Ectodermal cell (in vitro differentiated cells): ENCODE results near the gene SUCLG2.

Experiments
- H3K27ac ChIP-seq: 2 replicates; pipeline ENCODE4 v1.7.0; 2013; ENCODE audit warnings: mild to moderate bottlenecking, low read depth, low read length; ENCODE audit not compliant: insufficient read depth, poor library complexity, severe bottlenecking
- H3K27me3 ChIP-seq: 2 replicates; pipeline ENCODE4 v1.7.0; 2013; ENCODE audit warnings: mild to moderate bottlenecking, low read length; ENCODE audit not compliant: insufficient read depth, control insufficient read depth, poor library complexity, severe bottlenecking
- H3K36me3 ChIP-seq: one replicate; pipeline ENCODE4 v1.7.0; 2013; ENCODE audit warnings: low read length; ENCODE audit not compliant: control insufficient read depth, insufficient read depth
- H3K4me1 ChIP-seq: one replicate; pipeline ENCODE4 v1.7.0; 2013; ENCODE audit warnings: low read length; ENCODE audit not compliant: control insufficient read depth, insufficient read depth
- H3K4me3 ChIP-seq: 2 replicates; pipeline ENCODE4 v1.7.0; 2013; ENCODE audit warnings: low read depth, low read length, control low read depth; ENCODE audit not compliant: insufficient read depth
- H3K9me3 ChIP-seq: 2 replicates; pipeline ENCODE4 v1.7.0; 2013; ENCODE audit warnings: mild to moderate bottlenecking, low read length, moderate library complexity; ENCODE audit not compliant: control insufficient read depth
- WGBS, 2 experiments: methylation state at CpG; one replicate each; pipeline ENCODE4 v1.1.7; 2013; ENCODE audit warnings: missing lambda C conversion rate in 2 of 2; 5-methylcytosine and 5-hydroxymethylcytosine counted together

The SUCLG2 gene

GRCh38 chr3:67388738-67389137, 265.7 kb downstream of the SUCLG2 start:
- Histone ChIP-seq H3K27me3 (no peaks in the 10 kb centered on the region), H3K4me1 (no peaks in the 10 kb centered on the region), H3K4me3 (no peak overlapping the region), H3K9me3 (no peaks in the 10 kb centered on the region), H3K36me3 (no peaks in the 10 kb centered on the region), H3K27ac (no peak overlapping the region)
- 92 to 94% methylated on average over 3 of the region's 3 CpGs for WGBS, 2 experiments

- Histone ChIP-seq H3K27ac (no peak overlapping the region), H3K9me3 (no peaks in the 10 kb centered on the region), H3K4me3 (no peak overlapping the region), H3K36me3 (no peaks in the 10 kb centered on the region), H3K27me3 (no peaks in the 10 kb centered on the region), H3K4me1 (no peaks in the 10 kb centered on the region)
- 96 to 97% methylated on average over 5 of the region's 5 CpGs for WGBS, 2 experiments
These were observed 268.0 kb downstream of the SUCLG2 start for GRCh38 chr3:67386451-67386850.

GRCh38 chr3:67384760-67385397, 269.5 kb downstream of the SUCLG2 start:
- Histone ChIP-seq H3K27ac (no peak overlapping the region), H3K4me1 (no peaks in the 10 kb centered on the region), H3K4me3 (no peak overlapping the region), H3K9me3 (no peaks in the 10 kb centered on the region), H3K36me3 (no peaks in the 10 kb centered on the region), H3K27me3 (no peaks in the 10 kb centered on the region)
- 66 to 67% methylated on average over 10 of the region's 10 CpGs for WGBS, 2 experiments

- no peaks in the 10 kb centered on the region for H3K9me3 ChIP-seq
- H3K4me3 ChIP-seq, result no peak overlapping the region
- H3K27ac ChIP-seq, result no peak overlapping the region
- 90 to 96% methylated on average over 5 of the region's 5 CpGs for WGBS, 2 experiments
- H3K27me3 ChIP-seq, result no peaks in the 10 kb centered on the region
- no peaks in the 10 kb centered on the region for H3K36me3 ChIP-seq
- H3K4me1 ChIP-seq, result no peaks in the 10 kb centered on the region
These were observed 270.4 kb downstream of the SUCLG2 start for GRCh38 chr3:67384016-67384415.

- 75 to 76% methylated on average over 7 of the region's 7 CpGs for WGBS, 2 experiments
These were observed 271.0 kb downstream of the SUCLG2 start for GRCh38 chr3:67383379-67383778.

GRCh38 chr3:67382536-67382935, 271.9 kb downstream of the SUCLG2 start:
- Histone ChIP-seq H3K4me1 (no peaks in the 10 kb centered on the region), H3K4me3 (no peak overlapping the region), H3K27me3 (no peaks in the 10 kb centered on the region), H3K9me3 (no peaks in the 10 kb centered on the region), H3K27ac (no peak overlapping the region), H3K36me3 (no peaks in the 10 kb centered on the region)
- WGBS, 2 experiments, result 79 to 81% methylated on average over 4 of the region's 4 CpGs

More at GRCh38 chr3:67383379-67383778, 271.0 kb downstream of the SUCLG2 start:
- Histone ChIP-seq H3K9me3 (no peaks in the 10 kb centered on the region), H3K36me3 (no peaks in the 10 kb centered on the region), H3K4me3 (no peak overlapping the region), H3K27me3 (no peaks in the 10 kb centered on the region), H3K4me1 (no peaks in the 10 kb centered on the region), H3K27ac (no peak overlapping the region)

- 79 to 80% methylated on average over 2 to 4 of the region's 4 CpGs for WGBS, 2 experiments
- H3K27ac ChIP-seq, result no peak overlapping the region
- H3K4me3 ChIP-seq, result no peak overlapping the region
- H3K36me3 ChIP-seq, result no peaks in the 10 kb centered on the region
- H3K9me3 ChIP-seq, result no peaks in the 10 kb centered on the region
- no peaks in the 10 kb centered on the region for H3K27me3 ChIP-seq
- no peaks in the 10 kb centered on the region for H3K4me1 ChIP-seq
These were observed 272.6 kb downstream of the SUCLG2 start for GRCh38 chr3:67381667-67382272.

- Histone ChIP-seq H3K4me1 (no peaks in the 10 kb centered on the region), H3K27me3 (no peaks in the 10 kb centered on the region), H3K4me3 (no peak overlapping the region), H3K9me3 (no peaks in the 10 kb centered on the region), H3K36me3 (no peaks in the 10 kb centered on the region), H3K27ac (no peak overlapping the region)
- 78 to 84% methylated on average over 2 of the region's 2 CpGs for WGBS, 2 experiments
These were observed 274.3 kb downstream of the SUCLG2 start for GRCh38 chr3:67380118-67380517.

GRCh38 chr3:67377299-67377698, 277.1 kb downstream of the SUCLG2 start:
- H3K4me1 ChIP-seq, result no peaks in the 10 kb centered on the region
- no peak overlapping the region for H3K27ac ChIP-seq
- 78 to 90% methylated on average over 3 of the region's 3 CpGs for WGBS, 2 experiments
- H3K36me3 ChIP-seq, result no peaks in the 10 kb centered on the region
- no peaks in the 10 kb centered on the region for H3K27me3 ChIP-seq
- H3K4me3 ChIP-seq, result no peak overlapping the region
- no peaks in the 10 kb centered on the region for H3K9me3 ChIP-seq

GRCh38 chr3:67376416-67376815, 278.0 kb downstream of the SUCLG2 start:
- no peak overlapping the region for H3K4me3 ChIP-seq
- no peaks in the 10 kb centered on the region for H3K4me1 ChIP-seq
- no peak overlapping the region for H3K27ac ChIP-seq
- H3K36me3 ChIP-seq, result no peaks in the 10 kb centered on the region
- no peaks in the 10 kb centered on the region for H3K9me3 ChIP-seq
- H3K27me3 ChIP-seq, result no peaks in the 10 kb centered on the region
- 79 to 100% methylated on average over 1 of the region's 1 CpG for WGBS, 2 experiments
